Endothelial cell of umbilical vein (primary cell): ENCODE results near the gene LENG8. TPM values are rescaled to one million over a fixed set of nuclear protein-coding genes. Genes with fewer than 3 reads are reported as not detected.

ENCODE experiments used
- BruUV-seq: library from RNA; stranded (reverse); fragments of 400-500 nt; replicated peaks from 2 replicates; lab custom pipeline; 2021; lab: Mats Ljungman, UMichigan
- CTCF ChIA-PET: fragments of 300-600, 350-600 bp; sonication (Branson Sonifier 250); formaldehyde crosslinking; loops from one replicate; lab custom pipeline; 2021; ENCODE audit warnings: antibody characterized with exemption, inconsistent platforms; lab: Charles Lee
- POLR2A ChIA-PET: fragments of 300-600, 350-600 bp; sonication (Branson Sonifier 250); formaldehyde crosslinking; loops from one replicate; lab custom pipeline; 2021; ENCODE audit warnings: antibody characterized with exemption, inconsistent platforms; lab: Charles Lee
- DNase-seq: peaks from one replicate; pipeline ENCODE4 v3.0.0-alpha.2; 2011; ENCODE audit warnings: low read depth, low spot score
- FAIRE-seq: peaks from 2 replicates; lab custom pipeline; 2011; peaks lifted over from hg19 to GRCh38; lab: Jason Lieb, UNC
- H2AFZ ChIP-seq: 2 replicates; pipeline ENCODE4 v1.6.0; 2012; ENCODE audit warnings: low read depth, low read length, control low read depth, inconsistent platforms
- H3K27ac ChIP-seq: 2 replicates; pipeline ENCODE4 v1.5.1; 2011; ENCODE audit warnings: low read depth, mild to moderate bottlenecking, control low read depth, low read length, moderate library complexity; ENCODE audit not compliant: insufficient read depth
- H3K27me3 ChIP-seq, 2 experiments: 2 replicates each; pipeline versions ENCODE4 v1.6.0 to v1.6.1; 2011; ENCODE audit warnings: low read length in 2 of 2, mixed read lengths in 1 of 2; ENCODE audit not compliant: control insufficient read depth in 2 of 2, insufficient read depth in 2 of 2
- H3K36me3 ChIP-seq, 2 experiments: 2 replicates in 1 of 2; 3 replicates in 1 of 2; pipeline ENCODE4 v1.5.1; 2011; ENCODE audit warnings: low read length in 2 of 2, mild to moderate bottlenecking in 1 of 2, moderate library complexity in 1 of 2; ENCODE audit not compliant: control insufficient read depth in 2 of 2, insufficient read depth in 2 of 2; ENCODE audit errors: extremely low read depth in 1 of 2
- H3K4me1 ChIP-seq: 3 replicates; pipeline ENCODE4 v1.5.1; 2011; ENCODE audit warnings: mild to moderate bottlenecking, low read length; ENCODE audit not compliant: control insufficient read depth, insufficient read depth; ENCODE audit errors: extremely low read depth
- H3K4me2 ChIP-seq: 2 replicates; pipeline ENCODE4 v1.6.1; 2011; ENCODE audit warnings: low read length, control low read depth, mixed read lengths; ENCODE audit not compliant: insufficient read depth
- H3K4me3 ChIP-seq, 3 experiments: fragments of 200-600 bp in 1 of 3; sonication (generic), shearing (Covaris generic) in 1 of 3; replicated peaks in 1 of 3; 2 replicates each; pipeline ENCODE4 v1.5.1; 2011 to 2016; ENCODE audit warnings: control low read depth in 3 of 3, low read length in 3 of 3, mild to moderate bottlenecking in 2 of 3, inconsistent platforms in 1 of 3, low read depth in 1 of 3, moderate library complexity in 1 of 3; ENCODE audit not compliant: insufficient read depth in 1 of 3
- H3K79me2 ChIP-seq: 2 replicates; pipeline ENCODE4 v1.6.0; 2012; ENCODE audit warnings: low read length, inconsistent platforms; ENCODE audit not compliant: control insufficient read depth, insufficient read depth
- H3K9ac ChIP-seq: replicated peaks from 2 replicates; pipeline ENCODE3; 2011; ENCODE audit warnings: low read length, control low read depth; ENCODE audit not compliant: insufficient read depth; ENCODE audit errors: extremely low read depth
- H3K9me1 ChIP-seq: replicated peaks from 3 replicates; pipeline ENCODE4 v1.6.0; 2011; ENCODE audit warnings: mild to moderate bottlenecking, low read length; ENCODE audit not compliant: control insufficient read depth, insufficient read depth; ENCODE audit errors: extremely low read depth
- H3K9me3 ChIP-seq: replicated peaks from 2 replicates; pipeline ENCODE4 v1.5.1; 2012; ENCODE audit warnings: low read length, inconsistent platforms; ENCODE audit not compliant: control insufficient read depth, insufficient read depth
- H4K20me1 ChIP-seq: replicated peaks from 2 replicates; pipeline ENCODE3; 2011; ENCODE audit warnings: mild to moderate bottlenecking, low read length; ENCODE audit not compliant: control insufficient read depth, insufficient read depth; ENCODE audit errors: extremely low read depth
- EZH2 ChIP-seq: IDR thresholded peaks from 2 replicates; pipeline ENCODE4 v1.6.1; 2012; ENCODE audit warnings: borderline replicate concordance, low read depth, mild to moderate bottlenecking, moderate library complexity, low read length, inconsistent platforms; ENCODE audit not compliant: severe bottlenecking
- FOS ChIP-seq: IDR thresholded peaks from 2 replicates; pipeline ENCODE4 v1.6.1; 2011; ENCODE audit warnings: mild to moderate bottlenecking, low read length, moderate library complexity, borderline replicate concordance; ENCODE audit not compliant: insufficient read depth
- GATA2 ChIP-seq: IDR thresholded peaks from 2 replicates; pipeline ENCODE4 v1.7.0; 2011; ENCODE audit warnings: low read depth, mild to moderate bottlenecking, moderate library complexity, mixed read lengths, low read length; ENCODE audit not compliant: insufficient read length, insufficient read depth
- JUN ChIP-seq: IDR thresholded peaks from 2 replicates; pipeline ENCODE4 v1.6.1; 2011; ENCODE audit warnings: borderline replicate concordance, low read depth; ENCODE audit not compliant: insufficient read length, insufficient read depth
- MYC ChIP-seq: IDR thresholded peaks from one replicate; pipeline ENCODE4 v1.6.1; 2011; ENCODE audit warnings: mild to moderate bottlenecking, low read depth, low read length
- POLR2A ChIP-seq: IDR thresholded peaks from 2 replicates; pipeline ENCODE4 v1.6.1; 2012; ENCODE audit warnings: low read depth, mild to moderate bottlenecking, control low read depth, low read length
- POLR2AphosphoS5 ChIP-seq: IDR thresholded peaks from 2 replicates; pipeline ENCODE4 v1.6.1; 2012; ENCODE audit warnings: low read depth, mild to moderate bottlenecking, control low read depth, low read length, moderate library complexity; ENCODE audit not compliant: insufficient read depth
- dilution Hi-C: fragments of 300-500 bp; cut with MboI; formaldehyde crosslinking; loops from one replicate; pipeline ENCODE4 v1.15.0; 2019; ENCODE audit warnings: low sequenced_read_pairs; ENCODE audit not compliant: extremely low pct_ligation_motif_present
- intact Hi-C: fragments of 100-400 bp; cut with micrococcal nuclease; formaldehyde crosslinking; loops from one replicate; pipeline ENCODE4 v1.10.0; 2022
- polyA plus RNA-seq, 4 experiments: library from polyadenylated mRNA; depleted of rRNA in 3 of 4; stranded (reverse) in 3 of 4; unstranded in 1 of 4; fragments of >200 nt; gene quantifications; 2 replicates each; pipeline versions ENCODE4 v1.2.1 to v1.2.3, GENCODE V29; 2011 to 2012; ENCODE audit warnings: missing spikeins in 1 of 4
- total RNA-seq: library from RNA; stranded (reverse); gene quantifications from 2 replicates; pipeline ENCODE4 v1.2.3, GENCODE V29; 2021
- TF ChIP-seq, protein P1 (sequence below): IDR thresholded peaks from 2 replicates; pipeline ENCODE4 v1.6.1; 2011; ENCODE audit not compliant: insufficient read depth, insufficient read length
- TF ChIP-seq, protein P2 (sequence below), 2 donors: IDR thresholded peaks; 1 replicate in 1 of 2; 2 replicates in 1 of 2; pipeline ENCODE4 v1.5.1; 2011; ENCODE audit warnings: low read length in 2 of 2, mild to moderate bottlenecking in 2 of 2, moderate library complexity in 2 of 2, control low read depth in 1 of 2, inconsistent platforms in 1 of 2, low read depth in 1 of 2; ENCODE audit not compliant: insufficient read depth in 1 of 2; ENCODE audit errors: extremely low read depth in 1 of 2

Gene LENG8
- total and polyA plus RNA-seq, 2 donors (not counting 3 experiments of a cell fraction or from before 2014, with no cell fraction given) = 130 to 218 TPM

DNA sequence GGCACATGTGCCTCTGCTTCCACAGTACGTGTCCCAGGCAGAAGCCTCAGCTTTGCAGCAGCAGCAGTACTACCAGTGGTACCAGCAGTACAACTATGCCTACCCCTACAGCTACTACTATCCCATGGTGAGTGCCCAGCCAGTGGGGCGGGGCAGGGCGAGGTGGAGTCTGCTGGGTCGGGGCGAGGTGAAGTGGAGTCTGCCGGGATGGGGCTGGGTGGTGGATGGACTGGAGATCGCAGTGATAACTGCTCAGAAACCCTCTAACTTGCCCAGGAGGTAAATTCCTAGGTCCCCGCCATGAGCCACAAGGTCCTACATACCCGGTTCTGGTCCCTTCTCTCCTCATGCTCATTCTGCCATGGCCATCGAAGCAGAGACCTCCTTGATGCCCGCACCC is 3.6 kb downstream of the LENG8 start:
- no peak overlapping the region for H3K27ac ChIP-seq
- FAIRE-seq (no peak), DNase-seq (no peak)
- H3K9me3 ChIP-seq = no peaks in the 10 kb centered on the region
- H3K9ac ChIP-seq = no peak overlapping the region
- intact Hi-C loops = no loop called here
- H3K4me2 ChIP-seq = no peak overlapping the region
- peaks cover 17% of the 10 kb centered on the region for H3K4me1 ChIP-seq
- no peak for TF ChIP-seq POLR2AphosphoS5
- no peak for TF ChIP-seq EZH2
- TF ChIP-seq JUN = no peak
- no peak for TF ChIP-seq POLR2A
- no peak for TF ChIP-seq MYC
- TF ChIP-seq GATA2 = no peak
- TF ChIP-seq, protein P1, sequence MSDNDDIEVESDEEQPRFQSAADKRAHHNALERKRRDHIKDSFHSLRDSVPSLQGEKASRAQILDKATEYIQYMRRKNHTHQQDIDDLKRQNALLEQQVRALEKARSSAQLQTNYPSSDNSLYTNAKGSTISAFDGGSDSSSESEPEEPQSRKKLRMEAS = no peak
- TF ChIP-seq FOS = no peak
- TF ChIP-seq, protein P2, sequence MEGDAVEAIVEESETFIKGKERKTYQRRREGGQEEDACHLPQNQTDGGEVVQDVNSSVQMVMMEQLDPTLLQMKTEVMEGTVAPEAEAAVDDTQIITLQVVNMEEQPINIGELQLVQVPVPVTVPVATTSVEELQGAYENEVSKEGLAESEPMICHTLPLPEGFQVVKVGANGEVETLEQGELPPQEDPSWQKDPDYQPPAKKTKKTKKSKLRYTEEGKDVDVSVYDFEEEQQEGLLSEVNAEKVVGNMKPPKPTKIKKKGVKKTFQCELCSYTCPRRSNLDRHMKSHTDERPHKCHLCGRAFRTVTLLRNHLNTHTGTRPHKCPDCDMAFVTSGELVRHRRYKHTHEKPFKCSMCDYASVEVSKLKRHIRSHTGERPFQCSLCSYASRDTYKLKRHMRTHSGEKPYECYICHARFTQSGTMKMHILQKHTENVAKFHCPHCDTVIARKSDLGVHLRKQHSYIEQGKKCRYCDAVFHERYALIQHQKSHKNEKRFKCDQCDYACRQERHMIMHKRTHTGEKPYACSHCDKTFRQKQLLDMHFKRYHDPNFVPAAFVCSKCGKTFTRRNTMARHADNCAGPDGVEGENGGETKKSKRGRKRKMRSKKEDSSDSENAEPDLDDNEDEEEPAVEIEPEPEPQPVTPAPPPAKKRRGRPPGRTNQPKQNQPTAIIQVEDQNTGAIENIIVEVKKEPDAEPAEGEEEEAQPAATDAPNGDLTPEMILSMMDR (IDR thresholded peaks at IDR 0.05; ENCODE audit: extremely low read depth in 1 of 2, insufficient read depth in 1 of 2, low read depth in 1 of 2, low read length in 2 of 2) = no peak
- H3K4me3 ChIP-seq = no peak overlapping the region
- H3K36me3 ChIP-seq = peaks cover 48 to 65% of the 10 kb centered on the region in 2 experiments
- no peak overlapping the region for H2AFZ ChIP-seq
- no peaks in the 10 kb centered on the region for H3K27me3 ChIP-seq
- peaks cover 11% of the 10 kb centered on the region for H4K20me1 ChIP-seq
- peaks cover 86% of the 10 kb centered on the region for H3K79me2 ChIP-seq
- H3K9me1 ChIP-seq = no peaks in the 10 kb centered on the region
- ChIA-PET POLR2A (no interaction called here), CTCF (no interaction called here)
- no TSS peak for BruUV-seq
- dilution Hi-C loops = no loop called here
